ENCODE measurements around the gene PGM2L1.

GRCh38 chr11:74427384-74427886 is 29.2 kb upstream of the PGM2L1 start:
- TF ChIP-seq POLR2A (IDR thresholded peaks at IDR 0.05; ENCODE audit: low read depth, low read length) (no peak), POLR2AphosphoS5 (IDR thresholded peaks at IDR 0.05; ENCODE audit: low read depth, low read length) (no peak), POU2F2 (IDR thresholded peaks at IDR 0.05; ENCODE audit: low read depth, low read length) (no peak), TAF1 (IDR thresholded peaks at IDR 0.05; ENCODE audit: low read depth, low read length) (no peak), SPI1 (IDR thresholded peaks at IDR 0.05; ENCODE audit: low read depth, low read length) (no peak)
